Osteocyte (in vitro differentiated cells): ENCODE measurements around the gene HOXA13. TPM values are rescaled to one million over a fixed set of nuclear protein-coding genes. Genes with fewer than 3 reads are reported as not detected.

Experiments used
- DNase-seq: peaks from one replicate; pipeline ENCODE4 v3.0.0; 2021; ENCODE audit warnings: mixed read lengths; ENCODE audit not compliant: unreplicated experiment; ENCODE audit errors: extremely low spot score
- H3K27ac Mint-ChIP-seq: one replicate; pipeline ENCODE4 v1.8.0; 2021; ENCODE audit warnings: mild to moderate bottlenecking, mixed read lengths; ENCODE audit not compliant: unreplicated experiment
- H3K27me3 Mint-ChIP-seq: one replicate; pipeline ENCODE4 v1.8.0; 2021; ENCODE audit warnings: mixed read lengths; ENCODE audit not compliant: unreplicated experiment
- H3K36me3 Mint-ChIP-seq: one replicate; pipeline ENCODE4 v1.8.0; 2021; ENCODE audit warnings: mixed read lengths; ENCODE audit not compliant: unreplicated experiment
- H3K4me1 Mint-ChIP-seq: one replicate; pipeline ENCODE4 v1.8.0; 2021; ENCODE audit warnings: mixed read lengths; ENCODE audit not compliant: unreplicated experiment
- H3K4me3 Mint-ChIP-seq: one replicate; pipeline ENCODE4 v1.8.0; 2021; ENCODE audit warnings: mild to moderate bottlenecking, moderate library complexity, mixed read lengths; ENCODE audit not compliant: unreplicated experiment
- H3K9me3 Mint-ChIP-seq: one replicate; pipeline ENCODE4 v1.8.0; 2021; ENCODE audit warnings: mixed read lengths; ENCODE audit not compliant: unreplicated experiment
- CTCF ChIP-seq: fragments of 200-600 bp; sonication (generic); IDR thresholded peaks from 2 replicates; pipeline ENCODE4 v1.5.0; 2021; ENCODE audit warnings: antibody characterized with exemption, mild to moderate bottlenecking, moderate library complexity
- total RNA-seq: library from RNA; stranded (reverse); gene quantifications from 2 replicates; pipeline ENCODE4 v1.2.1, GENCODE V29; 2021

HOXA13 gene
- total RNA-seq, 1 donor from 2014 or later, result not detected

- no peak for TF ChIP-seq CTCF
- H3K27ac Mint-ChIP-seq, result no peak overlapping the region
- H3K4me3 Mint-ChIP-seq, result no peak overlapping the region
- no peaks in the 10 kb centered on the region for H3K9me3 Mint-ChIP-seq
- DNase-seq, result no peak
- H3K27me3 Mint-ChIP-seq, result peaks cover 81% of the 10 kb centered on the region
- H3K4me1 Mint-ChIP-seq, result peaks cover 7% of the 10 kb centered on the region
- peaks cover 2% of the 10 kb centered on the region for H3K36me3 Mint-ChIP-seq
These were observed 33.8 kb downstream of the HOXA13 start for GRCh38 chr7:27165996-27166530.

- Mint-ChIP-seq H3K9me3 (no peaks in the 10 kb centered on the region), H3K36me3 (peaks cover 2% of the 10 kb centered on the region), H3K27ac (no peak within 1 kb of the TSS), H3K4me3 (no peak within 1 kb of the TSS), H3K4me1 (peaks cover 9% of the 10 kb centered on the region), H3K27me3 (peaks cover 78% of the 10 kb centered on the region)
- no peak for DNase-seq
- no peak for TF ChIP-seq CTCF
These were observed 34.5 kb downstream of the HOXA13 start, which contains the start of gene HOXA9 for GRCh38 chr7:27165089-27165995. HOXA9 (minus strand) TSS chr7:27165537; CDS start chr7:27165457, 80 bp downstream.

- peaks cover 9% of the 10 kb centered on the region for H3K4me1 Mint-ChIP-seq
- peaks cover 2% of the 10 kb centered on the region for H3K36me3 Mint-ChIP-seq
- H3K9me3 Mint-ChIP-seq, result no peaks in the 10 kb centered on the region
- no peak for DNase-seq
- no peak overlapping the region for H3K27ac Mint-ChIP-seq
- TF ChIP-seq CTCF, result no peak
- H3K27me3 Mint-ChIP-seq, result peaks cover 82% of the 10 kb centered on the region
- no peak overlapping the region for H3K4me3 Mint-ChIP-seq
These were observed 35.4 kb downstream of the HOXA13 start for GRCh38 chr7:27164367-27165088.

GRCh38 chr7:27164045-27164366, 35.9 kb downstream of the HOXA13 start:
- Mint-ChIP-seq H3K27ac (no peak overlapping the region), H3K27me3 (peaks cover 85% of the 10 kb centered on the region), H3K36me3 (peaks cover 2% of the 10 kb centered on the region), H3K4me3 (no peak overlapping the region), H3K9me3 (no peaks in the 10 kb centered on the region), H3K4me1 (peaks cover 9% of the 10 kb centered on the region)
- TF ChIP-seq CTCF, result no peak
- no peak for DNase-seq
